ENCODE measurements around the gene ZNF526. TPM values are rescaled to one million over a fixed set of nuclear protein-coding genes. Genes with fewer than 3 reads are reported as not detected.

ZNF526 gene
- polyA plus RNA-seq, 1 donor from 2014 or later: 2.1 TPM

- Histone ChIP-seq H3K9me3 (ENCODE audit: low read length) (no peaks in the 10 kb centered on the region), H3K27me3 (ENCODE audit: insufficient read depth, low read depth, low read length) (no peaks in the 10 kb centered on the region), H3K9me2 (ENCODE audit: insufficient read depth, low read length) (no peaks in the 10 kb centered on the region), H3K9ac (ENCODE audit: low read length) (peak overlapping the region; percentile 100), H3F3A (ENCODE audit: insufficient read depth, low read length, poor library complexity, severe bottlenecking) (peaks cover 7% of the 10 kb centered on the region), H3K4me2 (ENCODE audit: low read length) (peak overlapping the region; percentile 57), H2AFZ (ENCODE audit: low read depth, low read length) (peak overlapping the region; percentile 22), H3K36me3 (ENCODE audit: insufficient read depth, low read length) (no peaks in the 10 kb centered on the region), H3K4me3 (ENCODE audit: low read length) (peak overlapping the region; percentile 87), H3K79me2 (replicated peaks; ENCODE audit: insufficient read depth, low read length) (peaks cover 40% of the 10 kb centered on the region), H3K27ac (ENCODE audit: low read length) (peak overlapping the region; percentile 100), H4K20me1 (ENCODE audit: insufficient read depth) (no peaks in the 10 kb centered on the region)
- TF ChIP-seq RAD21 (conservative IDR thresholded peaks at IDR 0.05) (peak; percentile 57), REST (IDR thresholded peaks at IDR 0.05; ENCODE audit: borderline replicate concordance) (peak; percentile 62), TAF1 (IDR thresholded peaks at IDR 0.05; ENCODE audit: low read depth) (peak; percentile 57), MXI1 (conservative IDR thresholded peaks at IDR 0.05; ENCODE audit: poor library complexity, severe bottlenecking) (peak; percentile 91), EP300 (conservative IDR thresholded peaks at IDR 0.05; ENCODE audit: poor library complexity, severe bottlenecking) (peak; percentile 91), EZH2 (IDR thresholded peaks at IDR 0.05; ENCODE audit: borderline replicate concordance, insufficient read depth, low read length, poor library complexity, severe bottlenecking) (no peak), CTCF (IDR thresholded peaks at IDR 0.05; ENCODE audit: poor library complexity, severe bottlenecking) (peak; percentile 81), POLR2AphosphoS5 (IDR thresholded peaks at IDR 0.05) (peak; percentile 88), SMC3 (conservative IDR thresholded peaks at IDR 0.05; ENCODE audit: poor library complexity) (peak; percentile 60)
Measured at GRCh38 chr19:42176990-42177685, 43.0 kb upstream of the ZNF526 start.

- H3K9me2 ChIP-seq (ENCODE audit: insufficient read depth, low read length): no peaks in the 10 kb centered on the region
- peaks cover 7% of the 10 kb centered on the region for H3F3A ChIP-seq (ENCODE audit: insufficient read depth, low read length, poor library complexity, severe bottlenecking)
- no peaks in the 10 kb centered on the region for H3K9me3 ChIP-seq (ENCODE audit: low read length)
- H3K4me3 ChIP-seq (ENCODE audit: low read length): peak overlapping the region; percentile 87
- peak overlapping the region; percentile 57 for H3K4me2 ChIP-seq (ENCODE audit: low read length)
- H3K36me3 ChIP-seq (ENCODE audit: insufficient read depth, low read length): no peaks in the 10 kb centered on the region
- peak overlapping the region; percentile 87 for H3K9ac ChIP-seq (ENCODE audit: low read length)
- H3K27me3 ChIP-seq (ENCODE audit: insufficient read depth, low read depth, low read length): no peaks in the 10 kb centered on the region
- no peaks in the 10 kb centered on the region for H4K20me1 ChIP-seq (ENCODE audit: insufficient read depth)
- TF ChIP-seq MXI1 (conservative IDR thresholded peaks at IDR 0.05; ENCODE audit: poor library complexity, severe bottlenecking) (no peak), RAD21 (conservative IDR thresholded peaks at IDR 0.05) (no peak), SMC3 (conservative IDR thresholded peaks at IDR 0.05; ENCODE audit: poor library complexity) (no peak)
- H2AFZ ChIP-seq (ENCODE audit: low read depth, low read length): peak overlapping the region; percentile 22
- peak overlapping the region; percentile 100 for H3K27ac ChIP-seq (ENCODE audit: low read length)
- peaks cover 37% of the 10 kb centered on the region for H3K79me2 ChIP-seq (replicated peaks; ENCODE audit: insufficient read depth, low read length)
Measured at GRCh38 chr19:42177686-42178019, 42.5 kb upstream of the ZNF526 start.

All from neural cell (in vitro differentiated cells).